Heart right ventricle (tissue), 16 donors: Measurements from ENCODE around the gene PLAAT3. TPM values are rescaled to one million over a fixed set of nuclear protein-coding genes. Genes with fewer than 3 reads are reported as not detected.
"Not testable (repeated sequence)": the region's sequence is repeated elsewhere in the genome, so short reads cannot be mapped to it uniquely, and the experiment has no call there.

ENCODE experiments used
- ATAC-seq, 8 donors: fragments of 200-7000 bp; cut with Tn5 transposase; one replicate each; pipeline ENCODE4 v1.9.1; 2020; ENCODE audit warnings: mild to moderate bottlenecking in 8 of 8, moderate library complexity in 8 of 8, moderate number of reproducible peaks in 1 of 8
- DNase-seq, 2 donors: peaks; one replicate each; pipeline ENCODE4 v3.0.0-alpha.2; 2020
- H3K27ac ChIP-seq, 10 donors: fragments of 200-600 bp; sonication (generic) in 2 of 10; one replicate each; pipeline versions ENCODE4 v1.5.0 to v1.8.0; 2020 to 2022; ENCODE audit warnings: mild to moderate bottlenecking in 3 of 10
- H3K27me3 ChIP-seq, 7 donors: fragments of 200-600 bp; one replicate each; pipeline ENCODE4 v1.8.0; 2021 to 2022; ENCODE audit warnings: mild to moderate bottlenecking in 2 of 7
- H3K36me3 ChIP-seq, 9 donors: fragments of 200-600 bp; sonication (generic) in 1 of 9; one replicate each; pipeline versions ENCODE4 v1.5.0 to v1.8.0; 2020 to 2022; ENCODE audit warnings: mild to moderate bottlenecking in 2 of 9
- H3K4me1 ChIP-seq, 9 donors: fragments of 200-600 bp; sonication (generic) in 1 of 9; one replicate each; pipeline versions ENCODE4 v1.5.0 to v1.8.0; 2020 to 2022; ENCODE audit warnings: mild to moderate bottlenecking in 4 of 9
- H3K4me3 ChIP-seq, 10 donors: fragments of 200-600 bp; sonication (generic) in 2 of 10; one replicate each; pipeline versions ENCODE4 v1.5.0 to v1.8.0; 2020 to 2022; ENCODE audit warnings: mild to moderate bottlenecking in 7 of 10, moderate library complexity in 2 of 10
- H3K9me3 ChIP-seq, 11 donors: fragments of 200-600 bp in 10 of 11; sonication (generic) in 2 of 11; one replicate each; pipeline versions ENCODE4 v1.5.0 to v1.8.0; 2013 to 2022; ENCODE audit warnings: mild to moderate bottlenecking in 2 of 11, control low read depth in 1 of 11, moderate library complexity in 1 of 11
- CTCF ChIP-seq, 9 donors: fragments of 200-600 bp; sonication (generic) in 2 of 9; IDR thresholded peaks; one replicate each; pipeline versions ENCODE4 v1.5.0 to v1.8.0; 2021 to 2022; ENCODE audit warnings: antibody characterized with exemption in 9 of 9, mild to moderate bottlenecking in 5 of 9, moderate library complexity in 1 of 9
- WGBS, 2 donors: extraction: QIAGEN DNeasy Blood & Tissue Kit; methylation state at CpG; one replicate each; pipeline ENCODE4 v1.1.7; 2013; ENCODE audit warnings: inconsistent platforms in 1 of 2; 5-methylcytosine and 5-hydroxymethylcytosine counted together
- intact Hi-C, 10 donors: fragments of 100-400 bp; cut with DNase I; formaldehyde crosslinking; loops; one replicate each; pipeline versions ENCODE4 v1.11.1 to v1.14.2; 2022
- polyA plus RNA-seq, 2 donors: library from polyadenylated mRNA; stranded (reverse); fragments of 200-250 nt; gene quantifications; one replicate each; pipeline ENCODE4 v1.2.3, GENCODE V29; 2013
- total RNA-seq, 10 donors: library from RNA; stranded (reverse); fragmentation: NEBNext Ultra II Directional in 3 of 10; extraction: Animal tissue kit (Norgen Biotek cat#: 25700) in 3 of 10; gene quantifications; one replicate each; pipeline versions ENCODE4 v1.2.1 to v1.2.4, GENCODE V29; 2021 to 2023
- donor health status: Arrhythmogenic right ventricular cardiomyopathy.
- donor health status: ischemic (EF 13 %, LVEDD 7.1; RV severe dilation, severe dysfunction).
- donor health status: healthy with polysubstance abuse.
- donor health status: DM: no; HTN: yes; CAD: no.
- donor health status: DM: no; HTN: no; CAD: no.
- donor health status: ischemic (EF 25% LVEDD 6.9; RV normal size, moderate dysfunction).
- donor health status: ischemic (EF 25% LVEDD 5.7; RV mildly dilated, moderate dysfunction).
- donor health status: healthy.
- donor health status: DM: yes; HTN: yes; CAD: no.
- donor health status: Ischemic cardiomyopathy.
- donor health status: ischemic (EF 35%, LVEDD 5.7; RV mildly dilated, moderate dysfunction).
- donor health status: nonischemic (EF 11% LVEDD 7.7; RV severe dilation, severe dysfunction).
- donor health status: DM: yes; HTN: yes; CAD: no.
- donor health status: PGD.
- donor health status: ischemic (EF 29% LVEDD 5.4; RV normal size, mild dysfunction).
- donor health status: nonischemic (EF 23%, LVEDD 6.1; RV moderate dilation, normal function).

PLAAT3 gene
- total and polyA plus RNA-seq, 12 donors: 82.8 to 211 (median 137) TPM

GRCh38 chr11:63609971-63610580, 4.2 kb downstream of the PLAAT3 start:
- Histone ChIP-seq H3K4me1 (peaks cover 11 to 58% (median 46%) of the 10 kb centered on the region in 9 donors), H3K27me3 (peaks cover 0 to 21% (median 0%) of the 10 kb centered on the region in 7 donors), H3K36me3 (peaks cover 0 to 5% (median 0%) of the 10 kb centered on the region in 9 donors), H3K4me3 (peak overlapping the region in 2 of 10 donors; percentile 11 to 21), H3K27ac (peak overlapping the region; percentile 66 to 95 (median 78)), H3K9me3 (no peaks in the 10 kb centered on the region)
- no peak for TF ChIP-seq CTCF (IDR thresholded peaks at IDR 0.05)
- intact Hi-C loops: loop anchor here in 3 of 10 donors (5.0 to 10.0 kb wide), 3 partner anchors 33 to 75 kb away; partner anchors contain the start of gene PLAAT4 (in 1 of the 3)
- ATAC-seq: no peak
- DNase-seq: no peak
- 86 to 90% methylated on average over 14 of the region's 14 CpGs for WGBS, 2 donors

GRCh38 chr11:63609536-63609935, 4.7 kb downstream of the PLAAT3 start:
- peak overlapping the region; percentile 66 to 95 (median 78) for H3K27ac ChIP-seq
- ATAC-seq: peak; percentile 19 to 70 (median 58)
- H3K36me3 ChIP-seq: peaks cover 0 to 8% (median 0%) of the 10 kb centered on the region in 9 donors
- H3K4me1 ChIP-seq: peaks cover 11 to 57% (median 46%) of the 10 kb centered on the region in 9 donors
- 53 to 67% methylated on average over 4 of the region's 4 CpGs for WGBS, 2 donors
- DNase-seq: peak; percentile 46 to 56
- TF ChIP-seq CTCF (IDR thresholded peaks at IDR 0.05): no peak
- intact Hi-C loops: loop anchor here in 1 of 10 donors (5.0 kb wide), 1 partner anchor 37 kb away; no protein-coding TSS in a partner anchor
- H3K9me3 ChIP-seq: no peaks in the 10 kb centered on the region
- no peak overlapping the region for H3K4me3 ChIP-seq
- H3K27me3 ChIP-seq: peaks cover 0 to 20% (median 0%) of the 10 kb centered on the region in 7 donors

GRCh38 chr11:63608353-63609345, 5.6 kb downstream of the PLAAT3 start:
- Histone ChIP-seq H3K4me1 (peaks cover 11 to 59% (median 50%) of the 10 kb centered on the region in 9 donors), H3K9me3 (no peaks in the 10 kb centered on the region), H3K27ac (peak overlapping the region; percentile 38 to 95 (median 78)), H3K4me3 (no peak overlapping the region), H3K36me3 (peaks cover 0 to 8% (median 0%) of the 10 kb centered on the region in 9 donors), H3K27me3 (peaks cover 0 to 11% (median 0%) of the 10 kb centered on the region in 7 donors)
- no peak for TF ChIP-seq CTCF (IDR thresholded peaks at IDR 0.05)
- intact Hi-C loops: loop anchor here in 1 of 10 donors (5.0 kb wide), 1 partner anchor 36 kb away; no protein-coding TSS in a partner anchor
- DNase-seq (no peak), ATAC-seq (no peak)
- 75 to 78% methylated on average over 11 of the region's 11 CpGs for WGBS, 2 donors

GRCh38 chr11:63603180-63603518, 11.1 kb downstream of the PLAAT3 start:
- intact Hi-C loops: no loop called here
- no peak for TF ChIP-seq CTCF (IDR thresholded peaks at IDR 0.05)
- Histone ChIP-seq H3K27me3 (no peaks in the 10 kb centered on the region), H3K4me3 (no peak overlapping the region), H3K4me1 (peaks cover 0 to 27% (median 22%) of the 10 kb centered on the region in 9 donors), H3K36me3 (peaks cover 0 to 14% (median 0%) of the 10 kb centered on the region in 9 donors), H3K27ac (peak overlapping the region in 8 of 10 donors; percentile 38 to 78 (median 58)), H3K9me3 (no peaks in the 10 kb centered on the region)
- ATAC-seq (peak; percentile 32 to 62 (median 46)), DNase-seq (no peak)
- WGBS, 2 donors: 51 to 54% methylated on average over 3 of the region's 3 CpGs

- intact Hi-C loops, H3K9me3 ChIP-seq, H3K27me3 ChIP-seq, H3K4me3 ChIP-seq: not testable (repeated sequence)
- 76 to 84% methylated on average over 11 of the region's 11 CpGs for WGBS, 2 donors
- ATAC-seq (peak in 4 of 8 donors; percentile 11 to 46 (median 33)), DNase-seq (peak in 1 of 2 donors; percentile 26)
- H3K27ac ChIP-seq: peak overlapping the region in 9 of 10 donors; percentile 38 to 78 (median 61)
- peaks cover 0 to 20% (median under 1%) of the 10 kb centered on the region in 9 donors for H3K36me3 ChIP-seq
- peaks cover 0 to 27% (median 22%) of the 10 kb centered on the region in 9 donors for H3K4me1 ChIP-seq
Measured at GRCh38 chr11:63602290-63603179, 11.7 kb downstream of the PLAAT3 start.
